HFFc6 (cell line): ENCODE results near the gene ITPKA. TPM values are rescaled to one million over a fixed set of nuclear protein-coding genes. Genes with fewer than 3 reads are reported as not detected.

Experiments used
- DNase-seq: peaks from one replicate; pipeline ENCODE4 v3.0.0-alpha.2; 2018
- H3K27ac Mint-ChIP-seq: 2 replicates; pipeline ENCODE4 v1.8.0; 2020; ENCODE audit warnings: mild to moderate bottlenecking, mixed read lengths
- H3K27me3 Mint-ChIP-seq: 2 replicates; pipeline ENCODE4 v1.8.0; 2021; ENCODE audit warnings: mild to moderate bottlenecking, moderate library complexity, mixed read lengths; ENCODE audit not compliant: insufficient read depth
- H3K36me3 Mint-ChIP-seq: 2 replicates; pipeline ENCODE4 v1.8.0; 2021; ENCODE audit warnings: low read depth, mixed read lengths
- H3K4me1 Mint-ChIP-seq: 2 replicates; pipeline ENCODE4 v1.8.0; 2020; ENCODE audit warnings: low read depth, mixed read lengths
- H3K4me3 Mint-ChIP-seq: 2 replicates; pipeline ENCODE4 v1.8.0; 2020; ENCODE audit warnings: mild to moderate bottlenecking, moderate library complexity, mixed read lengths
- H3K9me3 Mint-ChIP-seq: 2 replicates; pipeline ENCODE4 v1.8.0; 2020; ENCODE audit warnings: mild to moderate bottlenecking, mixed read lengths
- CTCF ChIP-seq: fragments of 200-600 bp; sonication (generic); IDR thresholded peaks from 2 replicates; pipeline ENCODE4 v1.5.0; 2021; ENCODE audit warnings: antibody characterized with exemption, mild to moderate bottlenecking
- total RNA-seq, 6 experiments: library from RNA; stranded (reverse); fragmentation: NEBNext Ultra II Directional; extraction: Animal tissue kit (Norgen Biotek cat#: 25700); gene quantifications; 2 replicates in 1 of 6; 3 replicates in 5 of 6; pipeline ENCODE4 v1.2.3, GENCODE V29; 2021

ITPKA gene
- total RNA-seq, 6 experiments from 2014 or later = 1.2 to 2.4 (median 2.3) TPM

DNA sequence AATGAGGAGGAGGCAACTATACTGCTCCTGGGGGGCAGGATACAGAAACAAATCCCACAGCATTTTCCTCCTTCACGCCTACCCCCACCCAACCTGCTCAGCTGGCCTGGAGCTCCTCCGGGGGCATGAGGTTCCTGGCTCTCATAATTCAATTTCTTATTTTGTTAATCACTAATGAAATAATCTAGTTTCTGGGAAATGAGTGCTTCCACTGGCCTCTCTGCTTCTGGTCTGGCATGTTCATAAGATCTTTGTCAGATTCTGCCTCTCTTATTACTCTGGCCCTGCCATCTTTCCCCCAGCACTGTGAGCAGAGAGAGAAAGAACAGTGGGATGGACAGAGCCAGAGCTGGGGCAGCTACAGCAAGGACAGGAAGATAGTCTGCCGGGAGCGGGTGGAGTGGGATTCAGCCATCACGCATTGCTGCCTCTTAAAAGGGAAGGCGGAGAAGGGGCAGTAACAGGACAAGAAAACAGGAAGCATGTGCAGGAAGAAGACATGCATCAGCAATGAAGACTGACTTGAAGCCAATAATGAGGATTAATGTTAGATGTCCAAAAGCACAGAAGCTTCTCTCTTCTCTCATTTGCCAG is 36.8 kb downstream of the ITPKA start:
- Mint-ChIP-seq H3K36me3 (peaks cover 17% of the 10 kb centered on the region), H3K27ac (no peak overlapping the region), H3K9me3 (no peaks in the 10 kb centered on the region), H3K27me3 (no peaks in the 10 kb centered on the region), H3K4me3 (no peak overlapping the region), H3K4me1 (no peaks in the 10 kb centered on the region)
- DNase-seq = no peak
- no peak for TF ChIP-seq CTCF

DNA sequence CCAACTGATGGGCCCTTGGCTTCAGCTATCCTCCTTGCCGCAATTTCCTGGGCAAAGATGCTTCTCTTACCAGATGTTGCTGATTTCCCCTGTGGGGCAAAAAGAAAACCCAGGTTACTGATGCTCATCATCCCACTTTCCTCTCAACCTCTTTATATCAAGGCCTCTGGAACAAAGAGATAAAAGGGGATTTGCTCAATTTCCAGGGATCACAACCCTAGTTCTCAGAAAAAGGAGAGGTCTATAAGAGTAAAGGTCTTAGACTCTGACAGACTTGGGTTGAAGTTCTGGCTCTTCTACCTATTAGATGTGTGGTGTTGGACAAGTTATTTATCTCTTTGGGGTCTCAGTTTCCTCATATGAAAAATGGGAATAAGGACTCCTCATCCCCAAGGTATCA is 41.9 kb downstream of the ITPKA start:
- Mint-ChIP-seq H3K27ac (no peak overlapping the region), H3K27me3 (no peaks in the 10 kb centered on the region), H3K36me3 (peaks cover 17% of the 10 kb centered on the region), H3K9me3 (no peaks in the 10 kb centered on the region), H3K4me1 (peaks cover 11% of the 10 kb centered on the region), H3K4me3 (no peak overlapping the region)
- DNase-seq = no peak
- no peak for TF ChIP-seq CTCF

DNA sequence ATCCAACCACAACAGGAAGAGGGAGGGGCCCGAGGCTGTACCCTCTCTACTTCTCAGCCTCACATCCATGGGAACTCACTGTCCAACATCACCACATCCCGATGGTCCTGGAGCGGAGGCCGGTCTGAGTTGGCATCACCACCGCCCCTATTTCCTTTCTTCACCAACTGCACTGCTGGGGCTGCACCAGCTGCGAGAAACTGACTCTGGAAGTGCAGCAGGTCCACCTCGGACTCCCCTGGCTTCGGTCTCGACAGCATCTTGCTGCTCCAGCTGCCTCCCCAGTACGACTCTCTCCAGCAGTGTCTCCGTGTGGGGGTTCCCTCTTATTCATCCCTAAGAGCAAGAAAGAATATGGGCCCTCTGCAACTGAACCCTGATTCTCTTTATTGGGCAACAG is 43.2 kb downstream of the ITPKA start:
- TF ChIP-seq CTCF = no peak

GRCh38 chr15:41543521-41543870 is 49.8 kb downstream of the ITPKA start:
- no peak for DNase-seq
- peaks cover 32% of the 10 kb centered on the region for H3K4me1 Mint-ChIP-seq
- peaks cover 4% of the 10 kb centered on the region; the same call in 1 of the 2 replicates for H3K36me3 Mint-ChIP-seq
- TF ChIP-seq CTCF = no peak
- H3K27me3 Mint-ChIP-seq = peaks cover 5% of the 10 kb centered on the region; the same call in 1 of the 2 replicates
- no peaks in the 10 kb centered on the region for H3K9me3 Mint-ChIP-seq
- H3K4me3 Mint-ChIP-seq = peak overlapping the region; percentile 99
- H3K27ac Mint-ChIP-seq = peak overlapping the region; percentile 93

More for the DNA sequence above, 43.2 kb downstream of the ITPKA start:
- peaks cover 11% of the 10 kb centered on the region for H3K4me1 Mint-ChIP-seq
- H3K36me3 Mint-ChIP-seq = peaks cover 17% of the 10 kb centered on the region
- no peak overlapping the region for H3K4me3 Mint-ChIP-seq
- H3K27me3 Mint-ChIP-seq = no peaks in the 10 kb centered on the region
- no peaks in the 10 kb centered on the region for H3K9me3 Mint-ChIP-seq
- DNase-seq = no peak
- no peak overlapping the region for H3K27ac Mint-ChIP-seq

GRCh38 chr15:41544650-41545015 is 51.0 kb downstream of the ITPKA start:
- Mint-ChIP-seq H3K36me3 (peaks cover 4% of the 10 kb centered on the region; the same call in 1 of the 2 replicates), H3K27ac (peak overlapping the region; percentile 93), H3K4me3 (peak overlapping the region; percentile 99)

More at GRCh38 chr15:41544650-41545015, 51.0 kb downstream of the ITPKA start:
- Mint-ChIP-seq H3K27me3 (peaks cover 5% of the 10 kb centered on the region; the same call in 1 of the 2 replicates), H3K9me3 (no peaks in the 10 kb centered on the region), H3K4me1 (peaks cover 26% of the 10 kb centered on the region)
- no peak for TF ChIP-seq CTCF
- DNase-seq = peak; percentile 28
